ENCODE data around the gene TEX29.

The TEX29 gene

GRCh38 chr13:111319998-111320911 lies at the start of gene TEX29:
Gene TEX29, plus strand, starts transcription at chr13:111320642. Its CDS starts 249 bp downstream, at chr13:111320891.
- DNase-seq = no peak

DNA sequence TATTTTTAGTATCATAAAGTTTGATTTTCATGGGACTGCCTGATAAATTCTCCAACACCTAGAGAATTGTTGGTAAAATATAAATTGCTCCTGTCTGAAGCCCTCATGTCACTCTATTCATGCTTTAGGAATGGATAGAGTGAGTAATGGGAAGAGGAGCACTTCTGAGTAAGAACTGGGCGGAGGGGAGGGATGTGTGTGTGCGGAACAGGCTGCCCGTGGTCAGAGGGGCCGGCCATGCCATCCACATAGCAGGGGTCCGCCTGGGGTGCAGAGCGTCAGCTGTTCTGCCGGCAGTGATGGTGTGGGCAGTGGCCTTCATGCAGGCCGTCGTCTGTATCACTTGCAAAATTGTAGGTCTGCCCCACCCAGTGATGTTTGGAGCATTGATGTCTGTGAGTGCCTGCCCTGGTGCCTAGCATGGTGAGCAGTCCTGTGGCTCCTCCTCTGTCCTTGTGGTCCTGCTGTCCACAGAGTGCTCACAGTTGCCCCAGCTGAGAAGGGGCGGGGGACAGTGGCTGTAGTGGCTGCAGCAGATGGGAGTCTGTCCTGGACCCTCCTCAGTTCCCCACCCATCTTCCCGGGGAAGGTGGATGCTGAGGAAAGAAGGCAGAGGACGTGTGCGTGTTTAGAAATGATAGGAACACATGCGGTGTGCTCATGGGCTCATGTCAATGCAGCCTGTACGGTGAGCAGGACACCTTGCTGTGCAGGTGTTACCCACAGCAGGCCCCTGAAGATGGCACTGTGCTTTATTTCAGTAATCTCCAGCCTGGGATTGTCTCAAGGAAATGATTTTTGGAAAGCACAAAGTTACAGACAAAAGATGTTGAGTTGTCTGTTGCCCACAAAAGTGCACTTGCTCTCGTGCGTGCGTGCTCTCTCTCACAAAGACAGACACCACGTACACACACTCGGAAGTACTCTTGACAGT lies 49.4 kb upstream of the TEX29 start:
- DNase-seq = no peak

DNA sequence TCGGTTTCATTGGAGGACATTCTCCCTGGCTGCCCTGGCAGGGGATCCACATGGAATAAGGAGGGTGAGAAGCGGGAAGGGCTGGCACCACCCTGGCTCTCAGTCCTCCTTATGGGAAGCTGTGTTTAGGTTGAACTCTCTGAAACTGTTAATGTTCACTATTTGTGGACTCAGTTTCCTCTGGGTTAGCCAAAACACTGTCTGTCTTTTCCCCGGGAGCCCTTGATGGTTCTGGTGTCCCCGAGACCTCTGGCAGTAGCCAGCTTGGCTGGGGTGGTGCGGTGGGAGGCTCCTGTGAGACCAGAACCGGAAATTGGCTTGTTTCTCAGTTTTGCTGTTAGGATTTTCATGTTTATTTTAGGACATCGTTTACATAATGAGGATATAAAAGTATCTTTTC lies 48.3 kb upstream of the TEX29 start:
- DNase-seq = no peak

GRCh38 chr13:111275382-111275781 lies 45.1 kb upstream of the TEX29 start:
- DNase-seq = no peak

DNA sequence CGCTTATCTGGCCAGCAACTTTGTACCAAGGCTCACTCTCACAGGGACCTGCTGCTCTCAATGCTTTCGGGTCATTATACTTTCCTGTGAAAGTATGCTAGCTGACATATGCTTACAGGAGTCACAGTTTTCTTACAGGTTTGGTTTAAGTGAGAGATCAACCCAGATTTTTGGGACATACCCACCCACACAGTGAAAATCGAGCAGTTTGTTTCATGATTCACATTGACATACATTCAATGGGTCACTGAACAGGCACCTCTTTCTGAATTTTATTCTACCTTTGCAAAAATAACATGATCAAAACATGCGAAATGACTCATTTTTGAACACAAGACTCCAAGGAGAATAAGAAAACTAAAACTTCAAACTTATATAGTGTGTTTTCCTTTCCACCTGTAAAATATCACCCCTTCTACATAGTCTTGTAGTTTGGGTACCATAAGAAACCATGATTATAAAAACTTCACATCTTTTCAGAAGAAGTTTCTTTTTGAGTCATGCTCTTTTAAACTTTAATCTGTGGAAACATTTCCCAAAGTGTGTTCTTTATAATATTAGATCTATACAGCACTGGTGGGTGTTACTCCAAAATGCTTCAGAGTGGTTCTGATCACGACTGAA lies 44.3 kb upstream of the TEX29 start:
- no peak for DNase-seq

GRCh38 chr13:111278258-111278657 lies 42.2 kb upstream of the TEX29 start:
- DNase-seq = no peak

GRCh38 chr13:111278743-111279652 lies 41.4 kb upstream of the TEX29 start:
- no peak for DNase-seq

DNA sequence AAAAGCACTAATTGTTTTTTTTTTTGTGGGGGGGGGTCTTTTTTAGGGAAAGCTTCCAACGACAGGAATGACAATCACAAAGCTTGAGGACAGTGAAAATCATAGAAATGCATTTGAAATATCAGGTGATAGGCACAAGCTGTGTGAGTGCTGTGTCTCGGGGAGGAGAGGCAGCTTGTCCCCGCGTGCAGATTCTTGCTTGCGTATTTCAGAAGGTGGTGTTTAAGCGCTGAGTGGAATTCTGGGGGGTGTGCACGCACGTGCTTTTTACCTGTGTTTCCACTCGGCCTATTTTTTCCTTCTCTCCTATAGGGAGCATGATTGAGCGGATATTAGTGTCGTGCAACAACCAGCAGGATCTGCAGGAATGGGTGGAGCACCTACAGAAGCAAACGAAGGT lies 40.2 kb upstream of the TEX29 start:
- DNase-seq = no peak

DNA sequence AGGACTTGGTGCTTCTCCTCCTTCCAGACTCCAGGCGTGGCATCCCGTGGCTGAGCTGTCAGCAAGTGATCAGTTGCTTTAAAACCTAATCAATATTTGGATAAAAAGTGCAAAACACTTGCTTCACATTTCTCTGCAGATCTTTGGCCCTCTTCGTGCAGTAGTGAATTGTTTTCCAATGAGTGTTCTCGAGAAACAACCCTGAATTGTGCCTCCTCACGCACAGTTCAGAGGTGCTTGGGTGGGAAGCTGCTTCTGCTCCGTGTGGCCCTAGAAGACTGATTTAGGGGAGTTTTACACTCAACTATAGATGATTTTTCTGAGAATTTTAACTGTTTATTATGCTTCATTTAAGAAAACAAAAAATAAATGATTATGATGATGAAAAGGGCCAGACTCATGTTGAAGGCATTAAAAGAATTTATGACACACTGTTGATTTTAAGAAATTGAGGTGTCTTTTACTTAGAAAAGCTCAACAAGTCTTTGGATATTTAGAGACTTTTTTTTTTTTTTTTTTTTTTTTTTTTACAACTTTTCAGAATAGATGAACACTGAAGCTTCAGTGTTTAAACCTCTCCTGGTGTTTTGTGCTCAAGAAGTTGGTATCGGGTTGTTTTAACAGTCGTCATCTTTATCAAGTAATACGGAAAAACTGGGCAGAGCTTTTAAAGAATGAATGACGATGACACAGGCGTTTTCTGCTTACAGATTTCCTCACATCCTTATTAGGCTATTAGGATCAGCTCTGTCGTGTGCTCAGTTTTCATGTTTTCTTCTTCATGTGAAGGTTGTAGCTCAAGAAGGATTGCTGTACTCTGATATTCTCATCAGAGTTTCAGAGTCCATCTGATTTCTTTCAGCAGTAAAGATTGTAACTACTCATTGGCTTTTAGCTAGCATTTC lies 39.5 kb upstream of the TEX29 start:
- DNase-seq = no peak

DNA sequence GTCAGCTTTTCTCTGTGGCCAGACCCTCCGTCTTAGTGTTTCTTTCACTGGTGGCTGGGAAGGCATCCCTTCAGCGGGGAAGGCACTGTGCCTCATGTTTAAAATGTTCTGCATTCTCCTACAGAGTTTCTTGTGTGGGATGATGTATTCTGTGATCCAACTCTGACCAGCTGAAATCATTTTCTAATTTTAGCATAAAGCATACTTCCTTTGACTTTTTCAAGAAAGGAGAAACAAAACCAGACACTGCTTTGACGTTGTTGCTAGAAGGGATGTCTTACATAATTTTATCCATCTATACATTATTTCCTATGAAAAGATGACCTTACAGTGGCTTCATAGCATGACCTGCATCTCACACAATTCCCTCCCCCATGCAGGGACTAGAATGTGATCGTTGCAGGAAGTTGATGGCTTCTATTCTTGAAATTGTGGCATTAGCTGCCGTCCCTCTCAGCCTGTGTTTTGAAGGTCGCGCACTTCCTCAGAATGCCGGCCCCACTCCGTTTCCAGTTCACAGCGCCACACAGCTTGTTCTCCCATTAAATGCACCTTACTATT lies 38.6 kb upstream of the TEX29 start:
- DNase-seq = peak; percentile 73

DNA sequence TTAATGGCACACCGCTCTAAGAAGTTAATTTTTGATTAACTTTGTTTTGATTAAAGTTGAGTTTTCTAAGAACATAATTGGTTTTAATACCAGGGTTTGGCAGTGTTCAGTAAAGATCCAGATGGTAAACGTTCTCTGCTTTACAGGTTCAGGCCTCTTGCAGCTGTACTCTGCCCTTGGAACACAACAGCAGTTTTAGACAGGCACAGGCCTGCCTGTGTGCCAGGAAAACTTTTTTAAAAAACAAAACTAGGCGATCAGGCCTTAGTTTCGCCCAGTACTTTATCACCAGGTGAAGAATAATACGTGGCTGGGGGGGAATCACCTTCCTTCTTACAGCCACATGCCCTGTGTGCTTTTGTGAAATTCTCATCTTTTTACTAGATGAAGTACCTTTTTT lies 38.0 kb upstream of the TEX29 start:
- peak; percentile 78 for DNase-seq

GRCh38 chr13:111282997-111283396 lies 37.4 kb upstream of the TEX29 start:
- peak; percentile 81 for DNase-seq

DNA sequence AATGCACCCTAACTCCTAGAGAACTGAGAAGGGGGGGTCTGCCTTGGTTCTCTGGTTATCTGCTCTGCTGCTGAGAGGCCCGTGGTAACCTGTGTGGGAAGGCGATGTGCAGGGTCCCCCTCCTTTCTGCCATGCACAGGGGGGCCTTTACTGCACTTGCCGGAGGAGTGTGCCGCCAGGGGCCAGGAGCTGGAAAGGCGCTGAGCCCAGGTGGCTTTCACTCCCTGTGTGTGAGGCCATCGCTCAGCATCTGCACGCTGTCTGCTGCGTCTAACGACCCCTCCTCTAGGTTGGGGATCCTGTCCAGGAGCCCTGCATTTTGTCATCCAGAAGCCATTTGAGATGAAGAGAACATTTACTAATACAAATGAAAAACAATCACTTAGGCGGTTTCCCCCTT lies 37.0 kb upstream of the TEX29 start:
- DNase-seq = peak; percentile 41

GRCh38 chr13:111283991-111284390 lies 36.5 kb upstream of the TEX29 start:
- DNase-seq = peak; percentile 38

DNA sequence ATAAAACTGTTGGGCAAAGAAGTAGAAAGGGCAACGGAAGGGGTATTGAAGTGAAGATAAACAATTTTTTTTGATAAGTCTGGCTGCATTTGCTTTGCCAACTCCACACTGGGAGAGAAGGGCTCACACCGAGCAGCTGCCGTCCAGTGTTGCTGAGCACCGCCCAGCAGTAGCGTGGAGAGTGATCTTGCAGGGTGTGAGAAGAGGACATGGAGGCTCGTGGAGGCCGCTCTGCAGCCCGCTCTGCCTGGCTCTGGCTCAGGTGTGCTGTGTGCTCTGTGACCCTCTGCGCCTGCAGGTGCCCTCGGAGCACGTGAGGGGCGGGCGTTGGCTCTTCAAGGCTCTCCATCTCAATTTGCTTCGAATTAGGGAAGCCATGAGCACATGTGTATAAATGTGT lies 35.9 kb upstream of the TEX29 start:
- peak; percentile 22 for DNase-seq

DNA sequence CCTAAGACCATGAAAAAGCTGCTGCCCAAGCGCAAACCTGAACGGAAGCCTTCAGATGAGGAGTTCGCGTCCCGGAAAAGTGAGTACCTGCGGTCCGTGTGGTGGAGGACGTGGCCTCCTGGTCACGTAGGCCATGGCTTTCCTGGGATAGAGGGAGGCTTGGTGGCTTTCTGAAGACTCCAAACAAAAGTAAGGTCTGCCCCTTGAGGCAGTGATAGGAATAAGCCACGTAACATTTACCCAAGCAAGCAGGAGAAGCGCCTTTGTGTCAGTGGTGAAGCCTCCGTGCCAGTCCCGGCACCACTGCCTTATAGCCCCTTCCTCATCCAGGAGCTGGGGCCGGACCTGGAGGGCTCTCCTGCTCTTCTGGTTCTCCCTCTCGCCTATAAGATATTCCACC lies 34.3 kb upstream of the TEX29 start:
- DNase-seq = no peak

GRCh38 chr13:111286749-111287148 lies 33.7 kb upstream of the TEX29 start:
- no peak for DNase-seq

- peak; percentile 65 for DNase-seq
Observed at GRCh38 chr13:111287201-111287600, 33.2 kb upstream of the TEX29 start.

DNA sequence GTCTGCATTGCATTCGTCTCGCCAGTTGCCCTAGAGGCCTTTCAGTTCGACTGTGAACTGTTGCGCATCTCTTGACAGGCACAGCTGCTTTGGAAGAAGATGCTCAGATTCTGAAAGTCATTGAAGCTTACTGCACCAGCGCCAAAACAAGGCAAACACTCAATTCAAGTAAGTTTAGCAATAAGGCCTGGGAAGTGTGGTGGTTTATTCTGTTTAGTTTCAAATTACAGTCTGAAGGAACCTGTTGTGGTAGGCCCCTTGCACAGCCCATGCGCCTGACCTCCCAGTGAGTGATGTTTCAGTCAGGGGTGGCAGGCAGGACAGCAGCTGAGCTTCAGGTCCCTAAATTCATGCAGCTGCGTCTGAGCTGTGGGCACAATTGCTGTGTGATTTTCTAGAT lies 32.2 kb upstream of the TEX29 start:
- DNase-seq = no peak

GRCh38 chr13:111289251-111289650 lies 31.2 kb upstream of the TEX29 start:
- DNase-seq = no peak

DNA sequence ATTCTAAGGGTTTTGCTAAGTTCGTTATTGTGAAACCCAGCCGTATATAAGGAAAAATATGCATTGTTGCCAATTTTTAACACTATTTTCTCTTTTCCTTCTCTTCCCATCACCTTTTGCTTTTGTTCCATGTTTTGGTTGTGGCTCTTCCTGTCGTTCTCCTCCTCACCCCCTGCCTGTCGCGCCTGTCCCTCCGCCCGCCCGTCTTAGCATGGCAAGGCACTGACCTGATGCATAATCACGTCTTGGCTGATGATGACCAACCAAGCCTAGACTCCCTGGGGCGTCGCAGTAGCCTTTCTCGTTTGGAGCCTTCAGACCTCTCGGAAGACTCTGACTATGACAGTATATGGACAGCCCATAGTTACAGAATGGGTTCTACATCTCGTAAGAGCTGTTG lies 28.5 kb upstream of the TEX29 start:
- DNase-seq = no peak

All from NCI-H1092 treated with DMSO at 0.1 percent for 48 hours (cell line).